Measurements from ENCODE around the gene ELK3. TPM values are rescaled to one million over a fixed set of nuclear protein-coding genes. Genes with fewer than 3 reads are reported as not detected.

ELK3 gene
- total RNA-seq, 2 donors from 2014 or later, result 4.9 to 8.0 TPM

DNA sequence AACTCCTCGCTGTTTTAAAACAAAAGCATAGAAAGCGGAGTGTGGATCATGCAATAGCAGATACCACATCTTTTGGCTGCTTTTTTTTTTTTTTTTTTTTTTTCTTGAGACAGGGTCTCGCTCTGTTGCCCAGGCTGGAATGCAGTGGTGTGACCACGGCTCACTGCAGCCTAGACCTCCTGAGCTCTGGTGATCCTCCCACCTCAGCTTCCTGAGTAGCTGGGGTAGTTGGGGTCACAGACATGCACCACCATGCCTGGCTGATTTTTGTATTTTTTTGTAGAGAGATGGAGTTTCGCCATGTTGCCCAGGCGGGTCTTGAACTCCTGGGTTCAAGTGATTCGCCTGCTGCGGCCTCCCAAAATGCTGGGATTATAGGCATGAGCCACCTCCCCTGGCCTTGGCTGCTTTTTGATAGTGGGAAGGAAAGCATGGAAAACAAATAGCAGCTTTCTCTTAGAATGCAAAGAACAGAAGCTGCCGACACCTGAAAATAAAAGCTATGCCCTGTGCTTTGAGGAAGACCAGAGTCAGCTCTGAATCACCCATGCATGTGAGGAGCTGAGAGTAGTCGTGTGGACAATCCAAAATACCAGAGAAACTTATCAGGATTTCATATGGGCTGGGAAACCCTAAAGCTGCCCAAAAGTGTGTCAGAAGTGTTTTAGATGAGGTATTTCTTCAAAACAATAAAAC is 3.6 kb upstream of the ELK3 start:
- intact Hi-C loops (cut with DNase I), result no loop called here
- 75 to 82% methylated on average over 10 of the region's 10 CpGs for WGBS, 2 donors
- H3K27ac ChIP-seq, result no peak overlapping the region
- DNase-seq, result no peak
- TF ChIP-seq, protein P1, sequence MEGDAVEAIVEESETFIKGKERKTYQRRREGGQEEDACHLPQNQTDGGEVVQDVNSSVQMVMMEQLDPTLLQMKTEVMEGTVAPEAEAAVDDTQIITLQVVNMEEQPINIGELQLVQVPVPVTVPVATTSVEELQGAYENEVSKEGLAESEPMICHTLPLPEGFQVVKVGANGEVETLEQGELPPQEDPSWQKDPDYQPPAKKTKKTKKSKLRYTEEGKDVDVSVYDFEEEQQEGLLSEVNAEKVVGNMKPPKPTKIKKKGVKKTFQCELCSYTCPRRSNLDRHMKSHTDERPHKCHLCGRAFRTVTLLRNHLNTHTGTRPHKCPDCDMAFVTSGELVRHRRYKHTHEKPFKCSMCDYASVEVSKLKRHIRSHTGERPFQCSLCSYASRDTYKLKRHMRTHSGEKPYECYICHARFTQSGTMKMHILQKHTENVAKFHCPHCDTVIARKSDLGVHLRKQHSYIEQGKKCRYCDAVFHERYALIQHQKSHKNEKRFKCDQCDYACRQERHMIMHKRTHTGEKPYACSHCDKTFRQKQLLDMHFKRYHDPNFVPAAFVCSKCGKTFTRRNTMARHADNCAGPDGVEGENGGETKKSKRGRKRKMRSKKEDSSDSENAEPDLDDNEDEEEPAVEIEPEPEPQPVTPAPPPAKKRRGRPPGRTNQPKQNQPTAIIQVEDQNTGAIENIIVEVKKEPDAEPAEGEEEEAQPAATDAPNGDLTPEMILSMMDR (IDR thresholded peaks at IDR 0.05), result no peak
- no peak for TF ChIP-seq POLR2A (IDR thresholded peaks at IDR 0.05)
- peaks cover 6% of the 10 kb centered on the region for H3K4me1 ChIP-seq
- no peaks in the 10 kb centered on the region for H3K36me3 ChIP-seq (replicated peaks in 1 of 2; ENCODE audit: insufficient read depth in 1 of 2, low read depth in 2 of 2)
- no peak overlapping the region for H3K4me3 ChIP-seq
- ATAC-seq, result no peak
- H3K27me3 ChIP-seq, result no peaks in the 10 kb centered on the region
- H3K9me3 ChIP-seq, result no peaks in the 10 kb centered on the region

DNA sequence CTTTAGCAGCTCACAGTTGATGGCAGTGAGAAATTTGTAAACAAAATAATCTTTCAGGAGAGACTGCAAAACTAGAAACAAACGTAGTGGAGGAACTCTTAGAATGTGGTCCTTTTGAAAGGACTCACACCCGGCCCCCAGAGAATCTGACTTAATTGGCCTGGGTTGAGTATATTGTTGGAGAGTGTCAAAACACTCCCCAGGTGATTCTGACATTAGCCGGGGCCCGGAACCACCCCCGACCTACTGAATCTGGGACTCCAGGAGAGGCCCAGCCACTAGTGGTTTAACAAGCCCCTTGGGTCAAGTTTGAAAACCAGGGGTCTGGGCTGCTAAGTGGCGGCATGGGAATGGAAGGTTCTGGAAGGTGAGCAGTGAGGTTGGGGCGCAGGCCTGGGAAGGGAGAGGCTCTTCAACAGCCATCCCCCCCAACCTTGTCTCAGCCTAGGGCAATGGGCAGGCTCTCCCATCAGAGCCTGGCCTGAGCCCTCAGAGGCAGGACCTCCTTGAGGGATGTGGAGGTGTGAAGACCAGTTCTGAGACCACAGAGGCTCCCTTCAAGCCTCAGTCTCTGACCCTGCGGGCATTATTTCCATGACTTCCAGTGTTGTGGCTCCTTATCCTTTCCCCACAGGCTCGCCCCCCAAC is 1.1 kb upstream of the ELK3 start:
- no peaks in the 10 kb centered on the region for H3K36me3 ChIP-seq (replicated peaks in 1 of 2; ENCODE audit: insufficient read depth in 1 of 2, low read depth in 2 of 2)
- H3K27me3 ChIP-seq, result no peaks in the 10 kb centered on the region
- H3K4me1 ChIP-seq, result peaks cover 7% of the 10 kb centered on the region
- no peak overlapping the region for H3K4me3 ChIP-seq
- WGBS, 2 donors, result 52 to 56% methylated on average over 7 to 8 of the region's 9 CpGs
- intact Hi-C loops (cut with DNase I), result no loop called here
- no peak for ATAC-seq
- peak overlapping the region in 2 of 4 donors; percentile 70 to 78 for H3K27ac ChIP-seq
- DNase-seq, result no peak
- no peaks in the 10 kb centered on the region for H3K9me3 ChIP-seq
- no peak for TF ChIP-seq POLR2A (IDR thresholded peaks at IDR 0.05)
- TF ChIP-seq, protein P1 (IDR thresholded peaks at IDR 0.05), result no peak

DNA sequence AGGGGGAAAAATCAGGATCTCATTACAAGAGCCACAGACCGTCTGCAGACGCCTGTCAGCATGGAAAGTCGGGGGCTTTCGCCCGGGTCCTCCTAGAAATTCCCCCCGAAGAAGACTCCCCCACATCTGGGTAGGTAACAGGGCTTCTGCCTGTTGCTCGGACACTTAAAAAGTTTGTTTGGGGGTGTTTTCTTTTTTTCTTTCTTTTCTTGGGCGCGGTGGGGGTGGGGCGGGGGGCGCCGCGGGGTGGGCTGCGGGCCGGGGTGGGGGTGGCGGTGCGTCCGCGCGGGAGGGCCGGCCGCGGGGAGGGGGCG is 358 bp downstream of the ELK3 start:
- DNase-seq (no peak), ATAC-seq (no peak)
- H3K27ac ChIP-seq, result peak overlapping the region in 2 of 4 donors; percentile 70 to 71
- H3K9me3 ChIP-seq, result no peaks in the 10 kb centered on the region
- WGBS, 2 donors, result 0% methylated on average over 20 to 24 of the region's 24 CpGs
- no peak for TF ChIP-seq POLR2A (IDR thresholded peaks at IDR 0.05)
- TF ChIP-seq, protein P1 (IDR thresholded peaks at IDR 0.05), result no peak
- intact Hi-C loops (cut with DNase I), result no loop called here
- no peaks in the 10 kb centered on the region for H3K36me3 ChIP-seq (replicated peaks in 1 of 2; ENCODE audit: insufficient read depth in 1 of 2, low read depth in 2 of 2)
- peaks cover 9% of the 10 kb centered on the region for H3K4me1 ChIP-seq
- peak overlapping the region; percentile 40 to 58 for H3K4me3 ChIP-seq
- no peaks in the 10 kb centered on the region for H3K27me3 ChIP-seq

DNA sequence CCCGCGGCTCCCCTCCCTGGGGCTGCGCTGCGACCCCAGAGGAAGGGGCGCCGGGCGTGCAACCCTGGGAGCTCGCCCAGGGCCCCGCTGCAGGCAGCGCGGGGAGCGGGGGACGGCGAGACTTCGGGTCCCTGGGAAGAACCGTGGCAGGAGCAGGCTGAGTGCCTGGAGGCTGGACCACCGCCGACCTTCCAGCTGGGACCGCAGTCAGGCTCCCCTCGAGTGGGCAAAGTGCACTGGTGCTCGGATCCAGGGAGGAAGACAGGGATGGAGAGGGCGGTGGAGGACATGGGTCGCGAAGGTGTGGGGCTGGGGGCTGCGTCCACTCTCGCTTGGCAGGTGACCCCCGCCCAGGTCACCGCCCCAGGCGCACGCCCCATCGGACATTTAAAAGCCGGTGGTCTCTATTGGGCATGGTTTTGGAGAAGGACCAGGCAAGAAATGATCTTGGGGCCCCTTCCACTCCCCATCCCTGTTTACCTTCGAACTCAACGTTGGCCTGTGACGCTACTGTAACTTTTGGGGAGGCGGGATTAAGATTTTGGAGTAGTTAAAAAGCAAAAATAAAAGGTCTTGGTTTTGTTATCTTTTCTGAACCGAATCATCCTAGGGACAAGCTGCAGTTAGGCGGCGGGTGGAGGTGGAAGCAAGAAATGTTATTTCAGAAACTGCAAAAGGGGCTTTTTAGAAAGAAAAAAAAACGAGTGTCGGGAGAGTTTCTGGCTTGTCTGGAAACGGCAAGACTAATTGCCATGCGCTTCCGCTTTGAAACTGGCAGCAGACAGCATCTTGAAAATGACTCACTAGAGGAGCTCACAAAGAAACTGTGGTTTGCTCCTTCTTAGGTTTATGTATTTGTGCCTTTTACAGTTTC is 1.0 kb downstream of the ELK3 start:
- ATAC-seq, result peak; percentile 13
- Histone ChIP-seq H3K4me1 (peaks cover 9% of the 10 kb centered on the region), H3K4me3 (peak overlapping the region; percentile 21 to 72), H3K36me3 (replicated peaks in 1 of 2; ENCODE audit: insufficient read depth in 1 of 2, low read depth in 2 of 2) (no peaks in the 10 kb centered on the region), H3K9me3 (no peaks in the 10 kb centered on the region), H3K27me3 (no peaks in the 10 kb centered on the region), H3K27ac (peak overlapping the region; percentile 31 to 66 (median 52))
- TF ChIP-seq, protein P1 (IDR thresholded peaks at IDR 0.05), result no peak
- no peak for TF ChIP-seq POLR2A (IDR thresholded peaks at IDR 0.05)
- DNase-seq, result peak; percentile 38 to 58 (median 55)
- WGBS, 2 donors, result 1 to 3% methylated on average over 23 to 44 of the region's 44 CpGs
- intact Hi-C loops (cut with DNase I), result no loop called here

All from body of pancreas (tissue), 4 donors.